ENCODE results near the gene CAPN10.
"Not testable (repeated sequence)": the region's sequence is repeated elsewhere in the genome, so short reads cannot be mapped to it uniquely, and the experiment has no call there.

CAPN10 gene, protein sequence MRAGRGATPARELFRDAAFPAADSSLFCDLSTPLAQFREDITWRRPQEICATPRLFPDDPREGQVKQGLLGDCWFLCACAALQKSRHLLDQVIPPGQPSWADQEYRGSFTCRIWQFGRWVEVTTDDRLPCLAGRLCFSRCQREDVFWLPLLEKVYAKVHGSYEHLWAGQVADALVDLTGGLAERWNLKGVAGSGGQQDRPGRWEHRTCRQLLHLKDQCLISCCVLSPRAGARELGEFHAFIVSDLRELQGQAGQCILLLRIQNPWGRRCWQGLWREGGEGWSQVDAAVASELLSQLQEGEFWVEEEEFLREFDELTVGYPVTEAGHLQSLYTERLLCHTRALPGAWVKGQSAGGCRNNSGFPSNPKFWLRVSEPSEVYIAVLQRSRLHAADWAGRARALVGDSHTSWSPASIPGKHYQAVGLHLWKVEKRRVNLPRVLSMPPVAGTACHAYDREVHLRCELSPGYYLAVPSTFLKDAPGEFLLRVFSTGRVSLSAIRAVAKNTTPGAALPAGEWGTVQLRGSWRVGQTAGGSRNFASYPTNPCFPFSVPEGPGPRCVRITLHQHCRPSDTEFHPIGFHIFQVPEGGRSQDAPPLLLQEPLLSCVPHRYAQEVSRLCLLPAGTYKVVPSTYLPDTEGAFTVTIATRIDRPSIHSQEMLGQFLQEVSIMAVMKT

DNA sequence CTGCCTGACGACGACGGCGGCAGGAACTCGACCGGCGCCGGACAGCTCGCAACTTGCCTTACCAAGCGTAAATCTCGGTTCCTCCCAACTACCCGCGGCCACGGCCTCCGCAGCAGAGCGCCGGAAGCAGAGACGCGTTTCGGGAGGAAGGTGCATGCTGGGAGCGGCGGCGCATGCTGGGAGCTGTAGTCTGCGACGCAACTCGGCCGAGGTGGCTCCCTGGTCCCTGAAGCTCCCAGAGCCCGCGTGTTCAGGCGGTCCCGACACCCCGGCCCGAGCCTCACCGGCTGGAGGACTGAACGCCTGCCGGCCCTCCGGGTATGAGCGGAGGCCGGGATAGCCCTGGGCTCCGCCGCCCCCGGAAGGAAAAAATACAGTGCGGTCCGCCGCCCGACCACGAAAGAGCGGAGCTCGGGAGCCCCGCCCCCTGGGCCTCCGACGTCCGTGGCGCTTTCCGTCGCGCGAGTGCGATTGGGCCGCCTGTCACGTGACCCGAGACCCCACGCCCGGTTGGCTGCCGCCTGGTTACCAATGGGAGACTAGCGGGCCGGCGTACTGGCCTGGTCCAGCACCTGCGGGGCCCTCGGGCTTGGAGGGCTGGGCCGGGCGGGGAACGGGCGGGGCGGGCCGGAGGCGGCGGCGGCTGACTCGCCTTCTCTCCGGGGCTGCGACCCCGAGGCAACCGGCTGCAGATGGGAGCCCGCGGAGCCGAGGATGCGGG lies at the start of gene CAPN10:
TSS of gene CAPN10 (plus strand) at position 537 of the 721 bp plus-strand sequence. CDS start at position 715, 178 bp downstream.
- ATAC-seq (ENCODE audit: insufficient read depth, low read depth) (peak; percentile 81), DNase-seq (peak; percentile 97)
- Histone ChIP-seq H3K4me2 (ENCODE audit: insufficient read depth, low read length) (peak within 1 kb of the TSS; percentile 97), H3K27ac (ENCODE audit: low read length) (peak within 1 kb of the TSS; percentile 88), H3K36me3 (ENCODE audit: insufficient read depth, low read length) (peaks cover 32% of the 10 kb centered on the region), H3K27me3 (ENCODE audit: insufficient read depth, low read length, poor library complexity) (no peaks in the 10 kb centered on the region), H2AFZ (ENCODE audit: low read depth, low read length) (peak within 1 kb of the TSS; percentile 80), H3K4me3 (ENCODE audit: low read depth in 1 of 2, low read length in 2 of 2) (peak within 1 kb of the TSS; percentile 72 to 82), H3K79me2 (ENCODE audit: insufficient read depth, low read length) (peaks cover 93% of the 10 kb centered on the region), H3K4me1 (ENCODE audit: insufficient read depth, low read length) (peaks cover 48% of the 10 kb centered on the region), H3K9ac (ENCODE audit: low read depth, low read length) (peak within 1 kb of the TSS; percentile 68), H4K20me1 (ENCODE audit: insufficient read depth, low read length) (peaks cover 68% of the 10 kb centered on the region), H3K9me3 (ENCODE audit: insufficient read depth, low read length, severe bottlenecking) (no peaks in the 10 kb centered on the region)
- TF ChIP-seq, protein P1, sequence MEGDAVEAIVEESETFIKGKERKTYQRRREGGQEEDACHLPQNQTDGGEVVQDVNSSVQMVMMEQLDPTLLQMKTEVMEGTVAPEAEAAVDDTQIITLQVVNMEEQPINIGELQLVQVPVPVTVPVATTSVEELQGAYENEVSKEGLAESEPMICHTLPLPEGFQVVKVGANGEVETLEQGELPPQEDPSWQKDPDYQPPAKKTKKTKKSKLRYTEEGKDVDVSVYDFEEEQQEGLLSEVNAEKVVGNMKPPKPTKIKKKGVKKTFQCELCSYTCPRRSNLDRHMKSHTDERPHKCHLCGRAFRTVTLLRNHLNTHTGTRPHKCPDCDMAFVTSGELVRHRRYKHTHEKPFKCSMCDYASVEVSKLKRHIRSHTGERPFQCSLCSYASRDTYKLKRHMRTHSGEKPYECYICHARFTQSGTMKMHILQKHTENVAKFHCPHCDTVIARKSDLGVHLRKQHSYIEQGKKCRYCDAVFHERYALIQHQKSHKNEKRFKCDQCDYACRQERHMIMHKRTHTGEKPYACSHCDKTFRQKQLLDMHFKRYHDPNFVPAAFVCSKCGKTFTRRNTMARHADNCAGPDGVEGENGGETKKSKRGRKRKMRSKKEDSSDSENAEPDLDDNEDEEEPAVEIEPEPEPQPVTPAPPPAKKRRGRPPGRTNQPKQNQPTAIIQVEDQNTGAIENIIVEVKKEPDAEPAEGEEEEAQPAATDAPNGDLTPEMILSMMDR (IDR thresholded peaks at IDR 0.05; ENCODE audit: borderline replicate concordance, extremely low read depth, low read length, poor library complexity, severe bottlenecking) = no peak
- no peak for TF ChIP-seq EZH2 (IDR thresholded peaks at IDR 0.05; ENCODE audit: borderline replicate concordance, low read depth, low read length, severe bottlenecking)

DNA sequence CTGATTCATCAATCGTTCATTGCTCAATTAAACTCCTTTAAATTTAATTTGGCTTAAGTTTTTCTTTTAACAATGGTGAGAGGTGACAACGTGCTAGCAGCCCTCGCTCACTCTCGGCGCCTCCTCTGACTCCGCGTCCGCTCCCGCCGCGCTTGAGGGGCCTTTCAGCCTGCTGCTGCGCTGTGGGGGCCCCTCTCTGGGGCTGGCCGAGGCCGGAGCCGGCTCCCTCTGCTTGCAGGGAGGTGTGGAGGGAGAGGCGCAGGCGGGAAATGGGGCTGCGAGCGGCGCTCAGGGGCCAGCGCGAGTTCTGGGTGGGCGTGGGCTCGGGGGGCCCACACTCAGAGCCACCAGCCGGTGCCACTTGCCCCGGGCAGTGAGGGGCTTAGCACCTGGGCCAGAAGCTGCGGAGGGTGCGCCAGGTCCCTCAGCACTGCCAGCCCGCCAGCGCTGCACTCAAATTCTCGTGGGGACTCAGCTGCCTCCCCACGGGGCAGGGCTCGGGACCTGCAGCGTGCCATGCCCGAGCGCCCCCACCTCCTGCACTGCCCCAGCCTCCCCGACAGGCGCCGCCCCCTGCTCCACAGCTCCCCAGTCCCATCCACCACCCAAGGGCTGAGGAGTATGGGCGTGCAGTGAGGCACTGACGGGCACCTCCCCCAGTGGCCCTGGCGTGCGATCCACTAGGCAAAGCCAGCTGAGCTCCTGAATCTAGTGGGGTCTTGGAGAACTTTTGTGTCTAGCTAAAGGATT lies 48.3 kb upstream of the CAPN10 start:
- H3K4me3 ChIP-seq (ENCODE audit: low read depth in 1 of 2, low read length in 2 of 2) = no peak overlapping the region
- no peaks in the 10 kb centered on the region for H3K4me1 ChIP-seq (ENCODE audit: insufficient read depth, low read length)
- DNase-seq (no peak), ATAC-seq (ENCODE audit: insufficient read depth, low read depth) (no peak)
- H4K20me1 ChIP-seq (ENCODE audit: insufficient read depth, low read length) = no peaks in the 10 kb centered on the region
- H2AFZ ChIP-seq (ENCODE audit: low read depth, low read length) = no peak overlapping the region
- H3K9me3 ChIP-seq (ENCODE audit: insufficient read depth, low read length, severe bottlenecking) = peaks cover 4% of the 10 kb centered on the region
- H3K27ac ChIP-seq (ENCODE audit: low read length) = no peak overlapping the region
- TF ChIP-seq, protein P1 (IDR thresholded peaks at IDR 0.05; ENCODE audit: borderline replicate concordance, extremely low read depth, low read length, poor library complexity, severe bottlenecking) = no peak
- no peak for TF ChIP-seq EZH2 (IDR thresholded peaks at IDR 0.05; ENCODE audit: borderline replicate concordance, low read depth, low read length, severe bottlenecking)
- no peak overlapping the region for H3K9ac ChIP-seq (ENCODE audit: low read depth, low read length)
- H3K4me2 ChIP-seq (ENCODE audit: insufficient read depth, low read length) = no peak overlapping the region
- no peaks in the 10 kb centered on the region for H3K27me3 ChIP-seq (ENCODE audit: insufficient read depth, low read length, poor library complexity)
- peaks cover 54% of the 10 kb centered on the region for H3K36me3 ChIP-seq (ENCODE audit: insufficient read depth, low read length)
- H3K79me2 ChIP-seq (ENCODE audit: insufficient read depth, low read length) = peaks cover 5% of the 10 kb centered on the region; the same call in 1 of the 2 replicates

DNA sequence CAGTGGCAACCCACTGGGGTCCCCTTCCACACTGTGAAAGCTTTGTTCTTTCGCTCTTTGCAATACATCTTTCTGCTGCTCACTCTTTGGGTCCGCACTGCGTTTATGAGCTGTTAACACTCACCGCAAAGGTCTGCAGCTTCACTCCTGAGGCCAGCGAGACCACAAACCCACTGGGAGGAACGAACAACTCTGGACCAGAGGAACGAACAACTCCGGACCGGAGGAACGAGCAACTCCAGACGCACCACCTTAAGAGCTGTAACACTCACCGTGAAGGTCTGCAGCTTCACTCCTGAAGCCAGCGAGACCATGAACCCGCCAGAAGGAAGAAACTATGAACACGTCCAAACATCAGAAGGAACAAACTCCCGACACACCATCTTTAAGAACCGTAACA lies 47.4 kb upstream of the CAPN10 start:
- H4K20me1 ChIP-seq (ENCODE audit: insufficient read depth, low read length); ATAC-seq (ENCODE audit: insufficient read depth, low read depth); H2AFZ ChIP-seq (ENCODE audit: low read depth, low read length); H3K79me2 ChIP-seq (ENCODE audit: insufficient read depth, low read length); H3K27me3 ChIP-seq (ENCODE audit: insufficient read depth, low read length, poor library complexity); H3K9ac ChIP-seq (ENCODE audit: low read depth, low read length); H3K27ac ChIP-seq (ENCODE audit: low read length); H3K4me2 ChIP-seq (ENCODE audit: insufficient read depth, low read length); H3K4me1 ChIP-seq (ENCODE audit: insufficient read depth, low read length); DNase-seq; H3K9me3 ChIP-seq (ENCODE audit: insufficient read depth, low read length, severe bottlenecking); H3K4me3 ChIP-seq (ENCODE audit: low read depth in 1 of 2, low read length in 2 of 2): not testable (repeated sequence)
- peaks cover 48% of the 10 kb centered on the region for H3K36me3 ChIP-seq (ENCODE audit: insufficient read depth, low read length)
